COR-L47 (cell line): Measurements from ENCODE around the gene CPT1A.

Experiments used
- DNase-seq: peaks from one replicate; lab custom pipeline; 2025; lab: John Stamatoyannopoulos, UW

CPT1A gene

GRCh38 chr11:68798221-68798813, 43.4 kb downstream of the CPT1A start:
- DNase-seq: no peak

GRCh38 chr11:68796801-68797200, 44.9 kb downstream of the CPT1A start:
- DNase-seq: peak; percentile 64

DNA sequence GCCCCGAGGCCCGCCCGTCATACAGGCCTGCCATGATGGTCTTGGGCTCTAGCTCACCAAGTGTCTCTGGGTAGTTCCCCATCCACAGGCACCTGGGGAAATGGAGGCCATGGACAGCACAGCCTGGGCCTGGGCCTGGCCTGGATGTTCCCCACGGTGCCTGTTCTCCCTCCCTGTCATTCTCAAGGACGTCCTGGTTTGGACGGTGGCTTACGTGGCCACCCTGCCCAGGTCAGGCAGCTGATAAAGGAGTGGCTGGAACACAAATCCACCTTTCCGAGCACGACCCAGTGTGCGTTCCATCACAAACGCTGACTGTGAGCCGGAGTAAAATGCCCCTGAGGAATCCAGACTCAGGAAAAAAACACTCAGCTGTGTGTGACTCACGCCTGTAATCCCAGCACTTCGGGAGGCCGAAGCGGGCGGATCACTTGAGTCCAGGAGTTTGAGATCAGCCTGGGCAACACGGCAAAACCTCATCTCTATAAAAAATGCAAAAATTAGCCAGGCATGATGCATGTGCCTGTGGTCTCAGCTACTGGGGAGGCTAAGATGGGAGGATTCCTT, 49.2 kb downstream of the CPT1A start:
- DNase-seq: no peak

DNA sequence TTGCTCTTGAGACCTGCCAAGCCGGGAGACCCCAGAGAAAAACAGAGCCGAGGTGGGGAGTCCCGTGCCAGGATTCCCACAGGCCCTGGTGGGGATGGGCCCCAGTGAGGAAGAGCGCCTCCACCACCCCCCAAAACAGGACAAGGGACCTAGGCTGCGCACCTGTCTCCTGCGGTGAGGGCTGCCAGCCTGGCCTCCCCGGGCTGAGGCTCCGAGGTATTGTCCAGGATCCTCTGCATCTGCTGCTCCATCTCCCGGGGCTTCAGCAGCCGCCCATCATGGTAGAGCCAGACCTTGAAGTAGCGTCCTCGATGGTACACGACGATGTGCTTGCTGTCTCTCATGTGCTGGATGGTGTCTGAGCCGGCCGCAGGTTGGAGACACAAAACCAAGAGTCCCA, 57.1 kb downstream of the CPT1A start:
- DNase-seq: no peak

DNA sequence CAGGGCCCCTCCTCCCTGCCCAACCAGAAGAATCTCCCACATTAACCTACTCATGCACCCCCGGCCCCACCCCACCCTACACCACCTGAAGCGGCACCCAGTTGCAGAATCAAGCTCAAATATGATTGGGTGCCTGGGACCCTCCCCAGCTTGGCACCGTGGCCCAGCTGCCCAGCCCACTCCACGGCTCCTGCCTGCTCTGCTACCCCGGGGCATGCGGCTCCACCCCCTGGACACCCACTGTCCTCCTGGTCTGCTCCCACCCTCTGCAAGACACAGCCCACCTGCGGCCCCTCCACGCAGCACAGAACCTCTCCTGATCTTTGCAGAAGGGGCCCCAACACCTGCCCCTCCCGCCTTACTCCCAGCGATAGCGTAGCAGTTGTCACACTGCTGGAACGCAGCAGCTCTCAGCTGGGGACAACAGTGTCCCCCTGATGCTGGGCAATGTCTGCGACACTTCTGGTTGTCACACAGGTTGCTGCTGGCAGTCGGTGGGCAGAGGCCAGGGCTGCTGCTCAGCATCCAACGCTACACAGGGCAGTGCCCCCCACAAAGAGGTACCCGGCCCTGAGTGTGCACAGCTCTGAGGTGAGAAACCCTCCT, 58.4 kb downstream of the CPT1A start:
- DNase-seq: no peak

- DNase-seq: no peak
Observed at GRCh38 chr11:68782711-68783110, 59.0 kb downstream of the CPT1A start.

GRCh38 chr11:68780829-68781228, 60.9 kb downstream of the CPT1A start:
- DNase-seq: no peak

GRCh38 chr11:68778205-68778604, 63.5 kb downstream of the CPT1A start:
- DNase-seq: no peak

DNA sequence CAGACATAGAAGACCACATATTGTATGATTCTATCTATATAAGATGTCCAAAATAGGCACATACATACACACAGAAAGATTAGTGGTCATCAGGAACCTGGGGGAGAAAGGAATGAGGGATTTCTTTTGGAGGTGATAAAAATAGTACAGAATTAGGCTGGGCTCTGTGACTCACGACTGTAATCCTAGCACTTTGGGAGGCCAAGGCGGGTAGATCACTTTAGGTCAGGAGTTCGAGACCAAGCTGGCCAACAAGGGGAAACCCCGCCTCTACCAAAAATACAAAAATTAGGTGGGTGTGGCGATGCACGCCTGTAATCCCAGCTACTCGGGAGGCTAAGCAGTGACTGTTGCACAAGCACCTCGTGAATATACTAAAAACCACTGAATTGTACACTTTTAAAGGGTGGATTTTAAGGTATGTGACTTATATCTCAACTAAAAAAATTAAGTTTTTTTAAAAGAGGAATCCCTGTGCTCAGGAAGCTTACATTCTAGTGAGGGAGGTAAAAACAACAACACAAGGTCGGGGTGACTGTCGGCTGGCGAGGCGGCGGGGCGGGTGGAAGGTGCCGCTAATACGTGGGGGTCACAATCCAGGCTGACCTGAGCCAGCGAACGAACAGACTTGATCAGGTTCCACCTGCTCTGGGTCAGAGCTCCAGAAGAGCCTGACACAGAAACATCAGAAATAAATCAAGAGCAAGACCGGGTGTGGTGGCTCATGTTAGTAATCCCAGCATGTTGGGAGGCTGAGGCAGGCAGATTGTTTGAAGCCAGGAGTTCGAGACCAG, 65.1 kb downstream of the CPT1A start:
- DNase-seq: no peak

- no peak for DNase-seq
Observed at GRCh38 chr11:68775951-68776388, 65.7 kb downstream of the CPT1A start.

- DNase-seq: no peak
Observed at GRCh38 chr11:68774194-68774585, 67.5 kb downstream of the CPT1A start.

DNA sequence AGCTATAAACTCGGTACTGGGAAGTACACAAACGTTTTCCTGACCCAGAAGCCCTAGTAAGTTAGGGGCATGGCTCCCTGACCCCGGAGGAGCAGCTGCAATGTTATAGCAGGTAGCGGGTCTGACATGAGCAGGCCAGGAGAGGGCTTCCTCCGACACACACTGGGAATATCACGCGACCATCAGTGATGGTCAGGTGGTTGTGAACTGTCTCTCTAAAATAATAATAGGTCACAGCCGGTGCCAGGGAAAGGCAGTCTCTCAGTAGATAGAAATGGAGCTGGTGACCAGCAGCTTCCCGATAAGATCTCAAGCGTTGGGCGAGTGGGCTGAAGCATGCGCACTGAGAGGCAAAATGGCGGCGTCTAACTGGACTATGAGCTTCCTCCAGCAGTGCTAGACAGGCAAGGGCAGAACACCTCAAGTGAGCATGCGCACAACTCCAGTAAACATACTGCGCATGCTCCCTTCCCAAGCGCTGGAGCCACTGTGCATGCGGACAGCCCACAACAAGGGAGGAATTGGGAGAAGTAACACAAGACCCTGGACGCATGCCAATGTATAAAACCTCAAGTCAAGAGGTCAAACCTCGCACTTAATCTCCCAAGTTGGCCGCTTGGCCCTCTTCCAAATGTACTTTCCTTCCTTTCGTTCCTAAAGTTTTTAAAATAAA, 68.1 kb downstream of the CPT1A start:
- DNase-seq: no peak

DNA sequence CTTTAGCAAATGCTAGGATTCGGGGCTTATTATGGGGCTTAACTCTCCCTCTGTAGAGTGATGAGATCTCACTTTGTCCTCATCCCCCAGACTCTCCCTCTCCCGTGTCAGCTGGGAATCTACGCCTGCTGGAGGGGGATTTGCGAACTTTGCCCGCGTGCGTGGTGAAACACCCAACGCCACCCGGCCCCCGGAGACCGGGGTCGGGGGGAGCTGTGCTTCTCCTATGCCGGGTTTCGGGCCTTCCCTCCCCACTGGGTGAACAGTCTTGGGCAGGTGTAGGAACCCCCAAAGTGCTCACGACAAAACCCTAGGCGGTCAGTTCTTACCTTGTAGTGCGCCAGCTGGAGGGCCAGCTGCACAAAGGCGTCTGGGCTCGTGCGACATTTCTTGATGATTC, 68.8 kb downstream of the CPT1A start:
- no peak for DNase-seq

DNA sequence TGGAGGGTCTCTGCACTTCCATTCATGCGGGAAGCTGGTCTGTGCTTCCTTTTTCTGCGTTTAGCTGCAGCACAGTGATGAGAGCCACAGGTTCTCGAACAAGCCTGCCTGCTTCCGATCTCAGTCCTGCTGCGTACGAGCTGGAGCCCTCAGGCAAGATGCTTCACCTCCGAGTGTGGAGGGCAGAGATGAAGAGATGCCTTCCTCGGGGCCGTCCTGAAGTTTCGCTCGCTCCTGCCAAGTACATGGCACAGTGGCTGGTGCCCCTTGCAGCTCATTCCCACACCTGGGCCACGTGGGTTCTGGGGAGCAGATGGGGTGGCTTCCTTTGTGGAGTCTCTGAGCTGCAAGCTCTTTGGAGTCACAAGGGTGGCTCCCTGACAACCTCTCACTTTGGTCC, 70.9 kb downstream of the CPT1A start:
- no peak for DNase-seq

DNA sequence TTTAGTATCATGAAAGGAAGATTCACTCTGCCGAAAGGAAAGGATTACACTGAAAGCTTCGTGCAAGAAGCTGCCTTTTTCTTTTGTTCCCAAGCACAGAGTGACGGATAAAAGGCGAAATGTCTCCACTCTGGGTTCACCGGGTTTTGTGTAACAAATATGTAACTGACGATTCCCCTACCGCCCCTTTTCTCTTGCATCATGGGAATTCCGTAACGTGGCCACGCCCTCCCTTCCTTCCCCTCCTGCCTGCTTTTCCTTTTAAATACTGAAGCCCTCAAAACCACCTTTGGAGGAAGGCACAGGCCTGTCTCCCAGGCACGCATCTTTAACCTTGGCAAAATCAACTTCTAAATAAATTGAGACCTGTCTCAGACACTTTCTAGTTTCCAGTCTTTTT, 74.0 kb downstream of the CPT1A start:
- no peak for DNase-seq

DNA sequence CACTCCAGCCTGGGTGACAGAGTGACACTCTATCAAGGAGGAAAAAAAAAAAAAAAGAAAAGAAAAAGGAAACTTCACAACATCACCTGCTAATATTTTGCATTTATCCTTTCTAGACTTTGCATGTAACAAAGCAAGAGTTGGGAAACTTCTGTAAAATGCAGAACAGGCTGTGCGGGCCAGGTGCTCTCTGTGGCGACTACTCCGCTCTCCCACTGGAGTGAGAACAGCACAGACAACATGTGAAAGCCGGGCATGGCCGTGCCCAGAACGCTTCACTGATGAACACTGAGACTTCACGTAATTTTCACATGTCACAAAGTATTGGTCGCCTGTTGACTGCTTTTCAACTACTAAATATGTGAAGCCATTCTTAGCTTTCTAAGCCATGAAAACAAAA, 74.9 kb downstream of the CPT1A start:
- no peak for DNase-seq

- DNase-seq: no peak
Observed at GRCh38 chr11:68764746-68765145, 77.0 kb downstream of the CPT1A start.

DNA sequence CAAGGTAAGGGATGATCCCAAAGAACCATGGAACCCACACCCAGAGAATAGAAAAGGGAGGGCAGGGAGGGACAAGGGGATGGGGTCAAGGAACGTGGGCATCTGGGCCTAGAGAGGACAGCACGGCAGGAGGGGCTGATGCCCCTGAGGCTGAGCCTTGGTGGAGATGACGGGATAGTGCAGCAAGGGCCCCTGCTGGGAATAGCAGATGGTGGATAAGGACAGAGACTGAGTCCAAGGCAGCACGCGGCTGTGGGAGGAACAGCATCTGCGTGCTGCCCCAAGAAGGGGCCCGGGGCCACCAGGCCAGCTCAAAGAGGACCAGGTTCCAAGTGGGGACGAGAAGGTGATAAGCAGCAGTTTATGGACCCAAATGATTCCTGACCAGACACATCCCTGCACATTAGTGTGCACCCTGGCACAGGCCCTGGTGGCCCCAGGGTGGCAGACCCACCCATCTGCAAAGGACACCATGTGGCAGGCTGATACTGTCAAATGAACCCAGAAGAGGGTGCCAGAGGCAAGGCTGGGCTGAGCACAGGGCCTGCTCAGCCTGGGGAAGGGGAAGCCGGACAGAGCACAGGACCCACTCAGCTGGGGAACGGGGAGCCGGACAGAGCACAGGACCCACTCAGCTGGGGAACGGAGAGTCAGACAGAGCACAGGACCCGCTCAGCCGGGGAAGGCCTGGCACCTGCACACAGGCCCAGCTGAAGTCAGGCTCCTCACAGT, 77.6 kb downstream of the CPT1A start:
- no peak for DNase-seq

DNA sequence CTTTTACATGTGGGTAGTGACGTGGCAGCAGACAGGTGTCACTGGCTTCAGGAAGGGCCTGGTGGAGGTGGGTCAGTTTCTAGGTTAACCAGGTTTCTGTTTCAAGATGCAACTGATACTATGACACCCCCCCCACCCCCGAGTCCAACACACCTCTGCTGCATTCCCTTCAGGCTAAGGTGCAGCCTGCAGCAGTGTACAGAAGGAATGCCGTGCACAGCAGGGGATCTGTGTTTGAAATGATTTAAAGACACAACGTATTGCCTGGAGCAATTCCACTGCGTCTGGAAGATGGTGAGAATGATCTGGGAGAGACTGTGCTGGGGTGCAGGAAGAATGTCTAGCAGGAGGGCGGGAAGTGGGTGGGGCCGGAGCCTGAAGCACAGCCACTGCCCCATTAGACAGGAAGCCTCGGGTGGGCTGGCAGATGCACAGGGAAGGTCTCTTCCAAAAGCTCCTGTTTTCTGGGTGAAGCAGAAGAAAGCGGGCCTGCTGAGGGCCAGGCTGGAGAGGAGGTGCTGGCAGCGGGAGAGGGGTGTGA, 78.5 kb downstream of the CPT1A start:
- DNase-seq: no peak

- DNase-seq: no peak
Observed at GRCh38 chr11:68762481-68762880, 79.2 kb downstream of the CPT1A start.

DNA sequence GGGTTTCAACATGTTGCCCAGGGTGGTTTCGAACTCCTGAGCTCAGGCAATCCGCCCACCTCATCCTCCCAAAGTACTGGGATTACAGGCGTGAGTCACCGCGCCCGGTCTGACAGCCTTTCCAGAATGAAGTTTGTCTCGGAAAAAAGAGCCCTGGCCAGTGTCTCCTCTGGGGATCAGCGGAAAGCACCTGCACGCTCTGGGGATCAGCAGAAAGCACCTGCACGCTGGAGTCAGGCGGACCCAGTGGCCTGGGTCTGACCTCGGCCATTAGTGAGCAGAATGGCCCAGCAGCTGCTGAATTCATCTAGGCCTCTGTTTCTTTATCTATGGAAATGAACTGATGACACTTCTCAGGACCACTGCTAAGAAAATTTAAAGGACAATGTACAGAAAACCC, 79.9 kb downstream of the CPT1A start:
- no peak for DNase-seq

GRCh38 chr11:68759991-68760390, 81.7 kb downstream of the CPT1A start:
- DNase-seq: no peak
